Cardiac muscle cell (in vitro differentiated cells and primary cell): ENCODE data around the gene MRPS18B. TPM values are rescaled to one million over a fixed set of nuclear protein-coding genes. Genes with fewer than 3 reads are reported as not detected.

Experiments used
- DNase-seq, 2 donors: peaks; one replicate each; pipeline versions ENCODE4 v3.0.0 to v3.0.0-alpha.2; 2010 to 2017; ENCODE audit warnings: low read depth in 1 of 2, low spot score in 1 of 2
- H3K27ac ChIP-seq: fragments of 200-600 bp; sonication (generic); 2 replicates; pipeline ENCODE4 v1.5.1; 2016
- H3K27me3 ChIP-seq: fragments of 200-600 bp; sonication (generic); 2 replicates; pipeline ENCODE4 v1.6.0; 2016; ENCODE audit warnings: control low read depth
- H3K36me3 ChIP-seq: fragments of 200-600 bp; sonication (generic); 2 replicates; pipeline ENCODE4 v1.5.1; 2016; ENCODE audit warnings: control low read depth
- H3K4me1 ChIP-seq: fragments of 200-600 bp; sonication (generic); 2 replicates; pipeline ENCODE4 v1.8.1; 2017; ENCODE audit warnings: low read depth, mild to moderate bottlenecking, mixed run types
- H3K4me3 ChIP-seq: fragments of 200-600 bp; sonication (generic); 2 replicates; pipeline ENCODE4 v1.5.1; 2016; ENCODE audit warnings: mild to moderate bottlenecking
- H3K9me3 ChIP-seq: fragments of 200-600 bp; sonication (generic); 2 replicates; pipeline ENCODE4 v1.5.1; 2017; ENCODE audit warnings: low read depth, mild to moderate bottlenecking, control low read depth
- polyA plus RNA-seq: library from polyadenylated mRNA; unstranded; fragments of >200 nt; fragmentation: Nextera tagmentation; extraction: Ambion mirVana; gene quantifications from 2 replicates; pipeline ENCODE4 v1.2.1, GENCODE V29; 2016
- total RNA-seq: library from RNA; depleted of rRNA; stranded (reverse); fragments of >200 nt; gene quantifications from 2 replicates; pipeline ENCODE4 v1.2.3, GENCODE V29; 2016
- TF ChIP-seq, protein P1 (sequence below): IDR thresholded peaks from 2 replicates; pipeline ENCODE4 v1.5.1; 2012; ENCODE audit warnings: low read depth, mild to moderate bottlenecking, low read length

MRPS18B gene
- total and polyA plus RNA-seq, 2 experiments from 2014 or later, result 58.2 to 107 TPM

DNA sequence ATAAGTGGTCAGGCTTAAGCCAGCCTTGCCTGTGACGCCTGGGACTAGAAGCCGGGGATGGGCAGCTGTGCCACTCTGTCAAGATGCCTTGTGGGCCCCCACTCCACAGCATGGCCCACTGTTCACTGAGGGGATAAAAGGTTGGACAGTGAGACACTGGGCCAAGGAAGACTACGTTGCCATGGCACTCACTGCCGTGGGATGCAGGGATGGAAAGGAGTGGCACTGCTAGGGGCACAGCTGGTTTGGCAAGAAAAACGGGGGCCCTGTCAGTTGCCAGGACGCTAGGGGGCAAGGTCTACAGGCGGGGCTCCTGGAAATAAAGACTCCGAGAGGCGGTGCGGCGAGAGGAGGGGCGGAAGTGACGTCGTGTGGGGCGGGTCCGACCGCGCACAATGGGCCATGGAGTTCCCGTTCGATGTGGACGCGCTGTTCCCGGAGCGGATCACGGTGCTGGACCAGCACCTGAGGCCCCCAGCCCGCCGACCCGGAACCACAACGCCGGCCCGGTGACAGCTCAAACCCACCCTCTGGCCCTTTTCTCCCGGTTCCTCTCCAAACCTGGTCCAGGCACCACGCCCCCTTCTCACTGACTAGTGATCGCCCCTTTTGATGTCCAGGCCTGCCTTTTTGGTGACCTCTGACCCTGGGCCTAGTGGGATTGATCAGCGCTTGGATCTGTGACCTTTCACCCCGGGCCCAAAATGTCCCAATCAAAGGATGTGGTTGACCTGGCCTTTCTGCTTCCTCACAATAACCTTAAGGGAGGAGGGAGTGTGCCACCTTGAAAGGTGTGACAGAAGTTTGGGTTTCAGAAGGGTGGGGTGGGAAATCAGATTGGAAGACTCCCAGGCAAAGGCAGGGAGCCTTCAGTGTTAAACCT lies 9.1 kb downstream of the MRPS18B start, which contains the start of gene ATAT1:
Gene ATAT1, plus strand, starts transcription at position 391 of the 883 bp plus-strand sequence.
- peak within 1 kb of the TSS; percentile 71 for H3K4me3 ChIP-seq
- peak; percentile 80 to 85 for DNase-seq
- H3K27me3 ChIP-seq, result no peaks in the 10 kb centered on the region
- no peaks in the 10 kb centered on the region for H3K4me1 ChIP-seq
- no peaks in the 10 kb centered on the region for H3K9me3 ChIP-seq
- H3K36me3 ChIP-seq, result peaks cover 34% of the 10 kb centered on the region
- TF ChIP-seq, protein P1, sequence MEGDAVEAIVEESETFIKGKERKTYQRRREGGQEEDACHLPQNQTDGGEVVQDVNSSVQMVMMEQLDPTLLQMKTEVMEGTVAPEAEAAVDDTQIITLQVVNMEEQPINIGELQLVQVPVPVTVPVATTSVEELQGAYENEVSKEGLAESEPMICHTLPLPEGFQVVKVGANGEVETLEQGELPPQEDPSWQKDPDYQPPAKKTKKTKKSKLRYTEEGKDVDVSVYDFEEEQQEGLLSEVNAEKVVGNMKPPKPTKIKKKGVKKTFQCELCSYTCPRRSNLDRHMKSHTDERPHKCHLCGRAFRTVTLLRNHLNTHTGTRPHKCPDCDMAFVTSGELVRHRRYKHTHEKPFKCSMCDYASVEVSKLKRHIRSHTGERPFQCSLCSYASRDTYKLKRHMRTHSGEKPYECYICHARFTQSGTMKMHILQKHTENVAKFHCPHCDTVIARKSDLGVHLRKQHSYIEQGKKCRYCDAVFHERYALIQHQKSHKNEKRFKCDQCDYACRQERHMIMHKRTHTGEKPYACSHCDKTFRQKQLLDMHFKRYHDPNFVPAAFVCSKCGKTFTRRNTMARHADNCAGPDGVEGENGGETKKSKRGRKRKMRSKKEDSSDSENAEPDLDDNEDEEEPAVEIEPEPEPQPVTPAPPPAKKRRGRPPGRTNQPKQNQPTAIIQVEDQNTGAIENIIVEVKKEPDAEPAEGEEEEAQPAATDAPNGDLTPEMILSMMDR, result peak; percentile 49
- H3K27ac ChIP-seq, result peak within 1 kb of the TSS; percentile 81

DNA sequence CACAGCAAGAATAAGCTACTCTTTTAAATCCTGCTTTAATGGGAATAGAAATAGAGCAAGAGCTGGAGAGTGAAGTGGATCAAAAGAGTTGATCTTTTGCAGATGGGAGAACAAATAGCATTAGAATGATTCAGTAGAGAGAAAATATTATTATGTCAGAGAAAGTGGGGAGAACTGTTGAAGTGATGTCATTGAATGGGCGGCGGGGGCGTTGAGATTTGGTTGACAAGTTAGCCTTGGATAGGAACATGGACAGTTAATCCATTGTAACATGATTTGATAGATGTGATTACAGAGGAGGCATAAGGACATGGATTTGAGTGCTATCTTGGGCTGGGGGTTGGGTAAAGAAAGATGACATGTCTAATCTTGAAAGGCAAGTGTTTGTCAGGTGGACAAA lies 18.2 kb downstream of the MRPS18B start:
- H3K27ac ChIP-seq, result no peak overlapping the region
- TF ChIP-seq, protein P1, result no peak
- DNase-seq, result no peak
- H3K4me1 ChIP-seq, result no peaks in the 10 kb centered on the region
- peaks cover 14% of the 10 kb centered on the region for H3K36me3 ChIP-seq
- no peak overlapping the region for H3K4me3 ChIP-seq
- H3K27me3 ChIP-seq, result no peaks in the 10 kb centered on the region
- H3K9me3 ChIP-seq, result no peaks in the 10 kb centered on the region

DNA sequence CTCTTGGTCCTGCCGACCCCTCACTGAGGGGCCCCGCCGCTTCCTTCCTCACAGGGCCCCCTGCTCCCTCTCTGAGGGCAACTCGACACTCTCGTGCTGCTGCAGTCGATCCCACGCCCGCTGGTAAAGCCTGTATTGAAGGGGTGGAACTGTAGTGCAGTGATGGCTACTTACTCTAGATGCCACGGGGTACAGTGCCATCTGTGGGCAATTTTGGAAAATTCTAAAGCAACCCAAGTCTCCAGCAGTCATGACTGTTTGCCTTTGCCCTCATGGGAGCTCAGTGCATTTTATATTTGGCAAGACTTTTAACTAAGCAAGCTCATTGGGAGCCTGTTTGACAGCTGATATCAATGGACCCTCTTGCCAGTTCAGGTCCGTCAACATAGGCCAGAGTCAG lies 22.8 kb downstream of the MRPS18B start:
- Histone ChIP-seq H3K27me3 (no peaks in the 10 kb centered on the region), H3K4me3 (no peak overlapping the region), H3K36me3 (peaks cover 10% of the 10 kb centered on the region), H3K9me3 (no peaks in the 10 kb centered on the region), H3K4me1 (no peaks in the 10 kb centered on the region), H3K27ac (no peak overlapping the region)
- TF ChIP-seq, protein P1, result no peak
- no peak for DNase-seq

DNA sequence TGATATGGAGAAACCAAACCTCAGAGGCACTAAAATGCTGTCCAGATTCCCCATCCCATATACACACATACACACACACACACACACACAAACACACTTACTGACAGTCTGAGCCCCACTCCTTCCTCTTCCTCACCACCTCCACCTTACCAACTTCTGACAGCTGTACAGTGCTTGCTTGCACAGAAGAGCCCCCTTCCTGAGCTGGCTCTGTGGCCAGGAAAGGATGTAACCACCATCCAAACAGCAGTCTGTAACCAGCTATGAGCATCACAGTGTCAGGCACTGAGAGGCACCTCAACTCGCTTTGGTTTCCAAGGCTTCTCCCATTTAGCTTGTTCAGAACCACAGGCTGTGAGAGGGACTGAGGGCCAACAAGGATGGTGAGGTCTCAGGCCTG lies 23.4 kb downstream of the MRPS18B start:
- Histone ChIP-seq H3K9me3 (no peaks in the 10 kb centered on the region), H3K4me3 (no peak overlapping the region), H3K4me1 (peaks cover 1% of the 10 kb centered on the region), H3K27ac (no peak overlapping the region), H3K27me3 (no peaks in the 10 kb centered on the region), H3K36me3 (peaks cover 11% of the 10 kb centered on the region)
- no peak for DNase-seq
- TF ChIP-seq, protein P1, result no peak

DNA sequence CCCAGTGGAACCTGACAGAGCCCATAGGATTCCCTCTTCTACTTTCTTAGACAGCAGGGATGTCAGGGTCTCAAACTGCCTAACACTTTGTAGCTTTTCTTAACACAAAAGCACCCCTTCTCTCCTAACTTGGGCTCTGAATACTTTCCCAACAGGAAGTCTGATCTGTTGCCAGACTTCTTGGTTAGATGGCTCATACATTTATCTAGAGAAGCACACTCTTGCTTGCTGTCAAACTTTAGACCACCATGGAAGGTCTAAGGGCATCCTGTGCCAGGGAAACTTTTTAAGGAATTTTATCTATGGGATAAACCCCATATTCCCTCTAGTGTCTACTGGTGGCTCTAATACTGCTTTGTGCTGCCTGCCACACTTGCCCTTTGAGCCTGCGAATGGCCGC lies 26.0 kb downstream of the MRPS18B start:
- Histone ChIP-seq H3K4me1 (peaks cover 7% of the 10 kb centered on the region), H3K9me3 (no peaks in the 10 kb centered on the region), H3K4me3 (no peak overlapping the region), H3K27me3 (no peaks in the 10 kb centered on the region), H3K27ac (peak overlapping the region; percentile 48), H3K36me3 (peaks cover 12% of the 10 kb centered on the region)
- DNase-seq, result peak in 1 of 2 donors; percentile 62
- TF ChIP-seq, protein P1, result no peak
